Dermis blood vessel endothelial cell (primary cell): ENCODE results near the gene GPR153. TPM values are rescaled to one million over a fixed set of nuclear protein-coding genes. Genes with fewer than 3 reads are reported as not detected.
"Not testable (repeated sequence)": the region's sequence is repeated elsewhere in the genome, so short reads cannot be mapped to it uniquely, and the experiment has no call there.

ENCODE experiments used
- DNase-seq: peaks from one replicate; pipeline ENCODE4 v3.0.0; 2010
- total RNA-seq: library from RNA; depleted of rRNA; stranded (reverse); fragments of >200 nt; gene quantifications from 2 replicates; pipeline ENCODE4 v1.2.3, GENCODE V29; 2014

Gene GPR153
- total RNA-seq, 1 donor from 2014 or later, result 2.2 TPM

DNA sequence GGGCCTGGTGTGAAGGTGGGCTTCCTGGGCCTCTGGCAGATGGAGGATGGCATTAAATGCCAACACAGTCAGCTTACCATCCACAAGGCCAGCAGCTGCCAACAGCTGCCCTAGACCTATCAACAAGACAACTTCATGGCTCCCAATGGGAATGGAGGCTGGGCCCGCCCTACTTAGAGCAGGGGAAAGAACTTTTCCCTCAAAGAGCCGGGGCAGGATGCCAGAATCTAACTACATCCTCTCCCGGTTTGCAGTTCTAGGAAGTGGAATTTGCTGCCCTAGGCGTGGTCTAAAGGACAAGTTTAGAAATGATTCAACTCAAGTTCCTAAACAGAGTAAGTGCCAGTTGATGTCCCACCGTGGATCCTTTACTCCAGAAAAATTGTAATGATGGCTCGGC, 38.3 kb downstream of the GPR153 start:
- DNase-seq, result peak; percentile 56

DNA sequence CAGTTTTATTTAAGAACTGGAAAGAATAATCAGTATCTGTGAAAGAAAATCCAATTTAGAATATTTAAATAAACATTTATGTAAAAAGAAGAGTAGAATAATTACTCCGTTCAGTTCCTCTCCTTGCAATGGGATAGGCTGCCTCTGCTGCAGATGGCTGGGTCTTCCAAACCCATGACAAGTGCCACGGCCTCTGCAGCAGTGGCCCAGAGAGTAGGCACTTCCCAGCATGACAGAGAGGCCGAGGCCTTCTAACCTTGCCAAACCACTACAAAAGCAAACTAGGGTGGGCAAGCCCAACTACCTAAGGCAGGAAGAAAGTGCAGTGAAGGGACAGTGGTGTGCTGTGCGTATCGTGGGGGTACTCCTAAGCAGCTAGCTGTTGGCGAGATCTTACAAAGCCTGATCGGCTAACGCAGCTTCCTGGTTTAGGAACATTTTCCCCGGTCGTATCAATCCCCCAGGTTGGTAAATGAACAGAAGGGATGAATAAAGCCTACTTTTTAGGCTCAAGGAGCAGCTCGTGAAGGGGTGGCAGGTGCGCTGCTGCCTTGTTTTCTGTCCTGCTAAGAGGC, 39.6 kb downstream of the GPR153 start:
- no peak for DNase-seq

DNA sequence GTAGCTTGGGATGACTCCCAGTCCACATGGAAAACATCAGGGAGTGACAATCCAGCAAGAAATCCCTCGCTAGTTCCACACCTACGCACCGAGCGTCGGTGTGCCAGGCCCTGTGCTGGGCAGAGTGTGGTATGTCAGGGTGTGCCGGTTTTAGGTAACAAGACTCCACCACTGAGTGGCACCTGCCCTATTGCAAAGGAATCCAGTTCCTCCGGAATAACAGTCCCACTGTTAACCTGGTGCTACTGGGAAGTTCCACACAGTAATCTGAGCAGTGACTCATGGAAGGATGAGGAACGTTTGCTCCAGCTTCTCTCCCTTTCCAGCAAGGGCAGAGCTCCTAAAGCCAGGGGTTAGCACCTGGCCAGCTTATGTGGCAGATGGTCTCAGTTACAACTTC, 40.7 kb downstream of the GPR153 start:
- DNase-seq, result no peak

DNA sequence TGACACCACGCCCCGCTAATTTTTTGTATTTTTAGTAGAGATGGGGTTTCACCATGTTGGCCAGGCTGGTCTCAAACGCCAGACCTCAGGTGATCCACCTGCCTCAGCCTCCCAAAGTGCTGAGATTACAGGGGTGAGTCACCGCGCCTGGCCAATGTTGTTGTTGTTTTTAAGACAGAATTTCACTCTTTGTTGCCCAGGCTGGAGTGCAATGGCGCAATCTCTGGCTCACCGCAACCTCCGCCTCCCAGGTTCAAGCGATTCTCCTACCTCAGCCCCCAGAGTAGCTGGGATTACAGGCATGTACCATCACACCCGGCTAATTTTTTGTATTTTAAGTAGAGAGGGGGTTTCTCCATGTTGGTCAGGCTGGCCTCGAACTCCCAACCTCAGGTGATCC, 41.3 kb downstream of the GPR153 start:
- DNase-seq, result not testable (repeated sequence)

DNA sequence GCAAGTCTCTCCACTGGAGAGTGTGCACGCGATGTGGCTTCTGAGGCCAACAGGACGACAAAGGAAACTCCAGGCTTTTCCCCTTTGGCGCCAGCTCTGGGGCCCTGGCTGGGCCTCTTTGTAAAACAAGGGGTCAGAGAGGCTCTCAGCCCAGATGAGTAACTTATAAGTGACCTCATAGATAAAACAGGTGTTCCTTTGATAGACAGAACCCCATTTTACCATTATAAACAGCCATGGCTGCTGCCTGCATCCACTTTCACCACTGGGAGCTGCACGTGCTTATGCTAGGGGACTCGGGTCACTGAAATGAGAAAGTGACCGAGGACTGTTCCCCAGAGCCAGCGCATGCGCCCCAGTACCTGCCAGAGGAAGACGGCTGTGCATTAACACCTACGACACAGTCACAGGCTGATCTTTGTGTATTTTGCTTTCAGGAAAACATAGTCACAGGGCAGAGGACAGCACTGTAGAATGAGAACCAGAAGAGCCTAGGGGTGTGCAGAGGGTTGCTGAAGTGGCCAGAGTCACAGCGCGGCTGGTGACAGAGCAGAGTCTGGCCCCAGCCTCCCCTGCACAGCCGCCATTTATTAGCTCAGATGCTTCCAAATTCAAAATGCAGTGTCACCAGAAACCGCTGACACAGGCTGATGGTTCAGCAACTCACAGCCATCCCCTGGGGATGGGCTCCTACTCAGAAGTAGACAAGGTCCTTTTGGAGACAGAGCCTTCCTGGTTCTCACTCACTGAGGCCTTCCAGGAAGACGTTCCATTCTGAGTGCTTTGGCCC, 42.3 kb downstream of the GPR153 start:
- no peak for DNase-seq

DNA sequence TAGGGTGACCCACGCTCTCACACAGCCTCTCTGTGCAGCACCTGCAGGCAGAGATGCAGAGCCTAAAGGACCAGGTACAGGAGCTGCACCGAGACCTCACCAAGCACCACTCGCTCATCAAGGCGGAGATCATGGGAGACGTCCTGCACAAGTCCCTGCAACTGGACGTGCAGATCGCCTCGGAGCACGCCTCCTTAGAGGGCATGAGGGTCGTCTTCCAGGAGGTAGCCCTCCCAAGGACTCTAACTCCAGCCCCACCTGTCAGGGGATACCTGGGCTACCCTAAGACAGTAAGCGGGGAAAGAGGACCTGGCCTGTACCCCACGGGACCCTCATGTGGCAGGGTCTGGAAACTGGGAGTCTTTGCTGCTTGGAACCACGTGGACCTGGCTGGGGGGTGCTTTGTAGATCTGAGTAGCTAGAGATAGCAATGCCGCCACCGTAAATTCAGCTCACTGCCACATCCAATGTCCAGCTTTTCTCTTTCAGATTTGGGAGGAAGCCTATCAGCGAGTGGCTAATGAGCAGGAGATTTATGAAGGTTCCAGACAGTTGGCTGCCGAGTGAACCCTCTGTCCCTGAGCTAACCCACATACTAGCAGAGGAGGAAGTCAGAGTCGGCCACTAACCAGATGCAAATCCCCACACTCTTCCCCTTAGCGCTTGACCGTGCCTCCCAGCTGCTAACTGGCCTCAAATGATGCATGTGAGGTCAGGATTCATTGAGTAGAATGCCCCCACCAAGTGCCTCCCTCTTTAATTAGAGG, 48.5 kb downstream of the GPR153 start:
- DNase-seq, result no peak

DNA sequence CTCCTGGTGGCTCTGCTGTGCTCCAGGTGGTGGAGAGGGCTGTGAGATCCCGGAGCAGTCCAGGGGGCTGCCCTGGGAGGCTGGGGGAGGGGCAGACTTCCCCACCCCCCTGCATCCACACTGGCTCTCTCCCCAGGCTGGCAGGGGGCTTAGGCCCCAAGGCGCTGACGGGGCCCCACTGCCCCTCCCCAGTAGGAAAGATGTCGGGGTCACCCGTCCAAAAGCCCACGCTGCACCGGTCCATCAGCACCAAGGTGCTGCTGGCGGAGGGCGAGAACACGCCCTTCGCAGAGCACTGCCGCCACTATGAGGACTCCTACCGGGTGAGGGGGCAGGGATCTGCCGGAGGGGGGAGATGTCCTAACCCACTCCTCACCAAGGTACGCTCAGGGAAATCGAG, 49.2 kb downstream of the GPR153 start:
- DNase-seq, result no peak

DNA sequence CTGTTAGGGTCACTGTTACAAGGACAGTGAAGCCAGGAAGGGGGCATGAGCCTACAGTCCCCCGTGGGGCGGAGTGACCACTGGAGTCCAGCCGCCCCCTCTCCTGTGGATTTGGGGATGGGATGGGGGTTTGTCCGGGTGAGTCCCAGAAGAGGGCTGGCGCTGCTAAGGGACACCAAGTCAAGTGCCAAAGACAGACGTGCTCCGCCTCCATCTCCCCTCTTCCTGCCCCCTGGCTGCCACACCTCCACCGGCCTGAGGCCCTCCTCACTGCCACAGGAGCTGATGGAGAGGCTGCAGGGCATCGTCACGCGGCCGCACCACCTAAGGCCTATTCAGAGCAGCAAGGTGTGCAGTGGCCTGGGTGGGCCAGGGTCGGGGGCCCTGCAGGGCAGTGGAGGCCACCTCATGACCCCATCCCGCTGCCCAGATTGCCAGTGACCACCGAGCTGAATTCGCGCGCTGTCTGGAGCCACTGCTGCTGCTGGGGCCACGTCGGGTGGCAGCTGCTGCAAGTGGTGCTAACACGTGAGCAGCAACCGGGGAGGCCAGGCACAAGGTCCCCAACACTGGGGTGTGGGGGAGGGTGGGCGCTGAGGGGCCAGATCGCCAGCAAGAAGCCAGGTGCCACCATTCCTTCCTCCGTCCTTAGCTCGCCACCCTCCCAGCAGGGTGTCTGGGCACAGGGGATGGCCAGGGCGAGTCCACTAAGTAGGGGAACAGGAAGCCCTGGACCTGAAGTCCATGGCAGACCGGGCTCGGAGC, 50.1 kb downstream of the GPR153 start:
- no peak for DNase-seq

DNA sequence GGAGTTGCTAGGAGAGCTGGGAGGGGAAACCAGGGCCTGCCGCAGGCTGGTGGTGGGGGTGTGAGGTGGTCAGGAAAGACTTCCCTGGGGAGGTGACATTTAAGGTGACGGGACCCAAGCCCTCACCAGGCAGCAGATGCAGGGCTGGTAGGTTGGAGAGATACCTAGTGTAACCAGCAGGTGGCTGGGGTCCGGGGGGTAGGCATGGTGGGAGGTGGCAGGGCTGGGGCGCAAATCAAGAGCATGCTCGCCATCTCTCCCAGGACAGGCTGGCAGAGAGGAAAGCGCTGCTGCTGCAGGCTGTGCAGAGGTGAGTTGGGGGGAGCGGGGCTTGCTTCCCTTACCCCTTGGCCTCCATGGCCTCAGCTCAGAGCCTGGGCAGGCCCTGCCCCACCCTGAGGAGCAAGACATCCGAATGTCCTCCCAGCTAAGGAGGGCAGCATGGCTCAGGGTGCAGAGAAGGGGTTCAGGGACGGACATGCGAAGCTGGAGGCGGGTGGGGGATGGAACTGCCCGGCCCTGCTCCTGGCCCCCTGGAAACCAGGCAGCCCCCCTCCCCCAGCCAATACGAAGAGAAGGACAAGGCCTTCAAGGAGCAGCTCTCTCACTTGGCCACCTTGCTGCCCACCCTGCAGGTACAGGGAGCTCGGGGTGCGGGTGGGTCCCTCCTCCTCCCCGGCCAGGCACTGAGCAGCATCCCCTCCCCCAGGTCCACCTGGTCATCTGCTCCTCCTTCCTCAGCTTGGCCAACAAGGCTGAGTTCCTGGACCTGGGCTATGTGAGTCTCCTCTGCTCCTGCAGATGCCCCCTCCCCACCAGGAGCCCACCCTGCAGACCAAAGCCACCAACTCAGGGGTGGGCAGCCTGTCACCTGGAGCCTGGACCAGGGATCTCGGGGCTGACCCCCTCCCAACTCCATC, 51.0 kb downstream of the GPR153 start:
- DNase-seq, result no peak

DNA sequence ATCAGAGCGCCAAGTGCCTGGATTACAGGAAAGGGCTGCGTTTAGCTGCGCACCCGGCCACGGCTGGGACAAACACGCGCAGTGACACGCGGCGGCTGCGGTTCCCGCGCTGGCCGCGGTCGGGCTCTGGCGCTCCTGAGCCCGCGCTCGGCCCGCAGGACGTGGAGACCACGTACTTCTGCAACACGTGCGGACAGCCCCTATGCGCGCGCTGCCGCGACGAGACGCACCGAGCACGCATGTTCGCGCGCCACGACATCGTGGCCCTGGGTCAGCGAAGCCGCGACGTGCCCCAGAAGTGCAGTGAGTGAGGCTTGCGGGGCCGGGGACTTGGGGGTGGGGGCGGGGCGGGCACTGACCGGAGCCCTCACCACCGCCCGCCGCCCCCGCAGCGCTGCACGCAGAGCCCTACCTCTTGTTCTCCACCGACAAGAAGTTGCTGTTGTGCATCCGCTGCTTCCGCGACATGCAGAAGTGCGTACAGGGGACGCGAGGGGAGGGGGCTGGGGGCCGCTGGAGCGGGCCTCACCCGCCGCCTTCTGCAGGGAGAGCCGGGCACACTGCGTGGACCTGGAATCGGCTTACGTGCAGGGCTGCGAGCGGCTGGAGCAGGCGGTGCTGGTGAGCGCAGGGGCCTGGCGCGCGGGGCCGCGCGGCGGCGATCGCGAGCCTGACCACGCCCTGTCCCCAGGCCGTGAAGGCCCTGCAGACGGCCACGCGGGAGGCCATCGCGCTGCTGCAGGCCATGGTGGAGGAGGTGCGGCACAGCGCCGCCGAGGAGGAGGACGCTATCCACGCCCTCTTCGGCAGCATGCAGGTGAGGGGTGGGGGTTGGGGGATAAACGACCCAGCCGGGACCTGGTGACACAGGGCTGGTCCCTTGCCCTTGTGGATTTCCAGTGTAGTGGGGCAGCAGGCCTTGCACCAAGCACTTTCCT, 51.9 kb downstream of the GPR153 start:
- DNase-seq, result peak; percentile 78

DNA sequence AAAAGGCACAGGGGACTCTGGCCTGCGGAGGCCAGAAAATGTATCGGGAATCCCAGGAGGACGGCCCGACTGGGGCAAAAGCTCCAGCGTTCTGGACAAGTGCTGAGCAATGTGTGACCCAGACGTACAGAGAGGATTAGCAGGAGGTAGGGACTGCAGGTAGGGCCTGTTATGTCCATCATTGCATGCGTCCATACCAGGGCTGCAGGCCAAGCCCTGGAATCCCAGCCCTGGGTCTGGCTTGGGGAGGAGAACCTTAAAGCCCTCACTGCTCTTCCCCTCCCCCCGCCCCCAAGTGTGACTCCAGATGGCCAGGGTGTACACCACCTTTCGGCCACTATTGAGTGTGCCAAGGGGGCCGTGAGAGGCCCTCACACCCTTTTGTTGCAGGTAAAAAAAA, 53.0 kb downstream of the GPR153 start:
- DNase-seq, result no peak

DNA sequence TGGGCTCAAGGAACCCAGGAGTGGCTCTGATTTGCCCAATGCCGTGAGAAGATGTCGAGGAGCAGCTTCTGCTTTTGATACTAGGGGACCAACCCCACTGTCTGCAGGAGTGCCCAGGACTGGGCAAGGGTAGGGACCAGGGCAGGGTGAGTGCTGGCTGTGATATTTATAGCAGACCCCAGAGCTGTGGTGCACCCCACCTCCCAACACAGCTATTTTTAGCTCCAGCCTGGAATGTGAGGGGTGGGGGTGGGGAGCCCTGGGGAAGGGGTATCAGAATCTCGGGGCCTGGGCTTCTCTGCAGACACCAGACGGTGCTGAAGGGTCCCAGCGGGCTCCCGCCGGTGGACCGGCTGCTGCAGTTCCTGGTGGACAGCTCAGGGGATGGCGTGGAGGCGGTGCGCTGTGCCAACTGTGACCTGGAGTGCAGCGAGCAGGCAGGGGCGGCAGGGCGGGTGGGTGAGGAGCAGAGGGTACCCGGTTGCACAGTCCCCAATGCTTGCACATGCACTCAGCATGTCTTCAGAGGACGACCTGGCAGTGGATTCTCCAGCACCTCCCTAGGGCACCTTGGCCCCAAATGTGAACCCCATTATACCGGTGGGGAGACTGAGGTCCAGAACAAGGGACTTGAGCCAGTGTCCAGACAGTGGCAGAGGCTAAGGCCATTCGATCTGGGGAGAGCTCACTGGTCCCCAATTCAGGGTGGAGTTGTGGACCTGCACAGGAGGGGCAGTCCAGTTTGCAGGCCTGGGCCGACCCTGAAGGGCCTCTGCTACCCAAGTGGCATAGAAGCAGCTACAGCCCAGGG, 53.6 kb downstream of the GPR153 start:
- DNase-seq, result no peak

DNA sequence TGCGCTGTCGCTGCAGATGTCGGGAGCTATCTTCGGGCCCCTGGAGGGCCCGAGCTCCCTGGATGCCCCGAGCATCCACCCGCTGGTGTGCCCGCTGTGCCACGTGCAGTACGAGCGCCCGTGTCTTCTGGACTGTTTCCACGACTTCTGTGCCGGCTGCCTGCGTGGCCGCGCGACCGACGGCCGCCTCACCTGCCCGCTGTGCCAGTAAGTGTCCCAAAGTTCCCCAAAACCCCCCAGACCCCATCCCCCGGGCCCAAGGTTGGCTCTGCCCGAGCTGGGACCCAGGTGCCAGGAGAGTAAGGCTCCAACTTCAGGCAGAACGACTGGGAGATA, 54.4 kb downstream of the GPR153 start:
- no peak for DNase-seq

DNA sequence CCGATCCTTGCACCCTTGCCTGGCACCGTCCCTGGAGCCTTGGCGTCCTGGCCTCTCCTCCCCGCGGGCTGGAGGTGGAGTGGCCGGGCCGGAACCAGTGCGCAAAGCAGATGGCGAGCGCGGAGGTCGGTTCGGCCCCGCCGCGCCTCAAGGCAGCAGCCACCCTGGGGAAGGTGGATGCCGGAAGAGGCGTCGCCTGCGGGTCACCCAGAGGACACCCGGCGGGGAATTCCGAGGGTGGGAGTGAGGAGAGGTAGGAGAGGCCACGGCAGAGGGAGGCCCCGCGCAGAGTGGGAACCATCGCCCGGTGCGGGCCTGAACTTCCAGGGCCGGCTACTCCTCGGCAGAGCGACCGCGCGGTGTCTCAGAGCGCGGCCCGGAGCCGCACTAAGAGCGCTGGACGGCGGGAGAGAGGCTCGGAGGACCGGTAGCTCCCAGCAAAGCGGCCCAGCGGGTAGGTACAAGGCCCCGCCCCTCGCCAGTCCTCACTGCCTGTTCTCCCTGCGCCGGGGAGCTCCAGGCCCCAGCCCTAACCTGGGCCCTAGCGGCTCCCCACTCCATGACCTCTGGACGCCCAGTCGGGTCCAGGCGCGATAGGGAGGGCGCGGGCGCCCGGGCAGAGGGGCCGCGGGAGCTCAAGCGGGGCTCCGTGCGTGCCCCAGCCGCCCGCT, 54.9 kb downstream of the GPR153 start, which contains the start of gene RNF207:
RNF207 (plus strand) TSS at position 271 of the 671 bp plus-strand sequence. CDS start 417 bp downstream, outside the sequence.
- DNase-seq, result peak; percentile 52

DNA sequence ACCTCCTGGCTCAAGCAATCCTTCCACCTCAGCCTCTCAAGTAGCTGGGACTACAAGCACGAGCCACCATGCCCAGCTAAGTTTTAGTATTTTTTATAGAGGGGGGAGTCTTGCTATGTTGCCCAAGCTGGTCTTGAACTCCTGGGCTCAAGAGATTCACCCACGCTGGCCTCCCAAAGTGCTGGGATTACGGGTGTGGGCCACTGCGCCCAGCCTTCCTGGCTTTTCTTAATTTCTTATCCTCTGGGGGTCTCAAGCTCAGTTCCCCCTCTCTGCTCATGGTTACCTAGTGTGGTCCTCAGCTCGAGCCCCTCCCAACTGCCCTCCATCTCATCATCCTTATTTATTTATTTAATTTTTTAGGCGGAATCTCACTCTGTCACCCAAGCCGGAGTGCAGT, 58.6 kb downstream of the GPR153 start:
- DNase-seq, result no peak

DNA sequence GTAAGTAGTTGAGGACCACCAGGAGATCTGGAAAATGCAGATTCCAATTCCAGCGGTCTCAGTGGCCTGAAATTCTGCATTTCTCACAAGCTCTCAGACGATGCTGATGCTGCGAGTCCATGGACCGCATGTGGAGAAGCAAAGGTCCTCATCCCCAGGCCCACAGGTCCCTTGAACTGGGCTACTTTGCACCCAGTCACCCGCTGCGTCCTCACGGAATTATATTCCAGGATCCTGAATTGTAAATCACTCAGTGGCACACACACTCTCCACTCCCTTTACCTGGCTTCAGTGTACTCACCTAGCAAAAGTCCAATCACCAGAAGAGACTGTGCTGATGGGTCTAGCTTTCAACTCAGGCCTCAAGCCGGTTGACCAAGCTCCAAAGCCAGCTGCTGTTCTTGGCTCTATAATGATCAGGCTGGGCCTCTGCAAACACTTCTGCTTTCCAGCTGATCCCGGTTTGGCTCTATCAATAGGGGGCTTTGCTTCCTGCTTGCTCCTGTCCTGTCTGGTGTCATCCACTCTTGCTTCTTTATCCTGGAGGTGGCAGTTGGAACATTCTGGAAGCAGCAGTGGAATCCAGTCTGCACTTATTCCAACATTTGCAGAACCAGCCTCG, 60.6 kb downstream of the GPR153 start:
- DNase-seq, result no peak

DNA sequence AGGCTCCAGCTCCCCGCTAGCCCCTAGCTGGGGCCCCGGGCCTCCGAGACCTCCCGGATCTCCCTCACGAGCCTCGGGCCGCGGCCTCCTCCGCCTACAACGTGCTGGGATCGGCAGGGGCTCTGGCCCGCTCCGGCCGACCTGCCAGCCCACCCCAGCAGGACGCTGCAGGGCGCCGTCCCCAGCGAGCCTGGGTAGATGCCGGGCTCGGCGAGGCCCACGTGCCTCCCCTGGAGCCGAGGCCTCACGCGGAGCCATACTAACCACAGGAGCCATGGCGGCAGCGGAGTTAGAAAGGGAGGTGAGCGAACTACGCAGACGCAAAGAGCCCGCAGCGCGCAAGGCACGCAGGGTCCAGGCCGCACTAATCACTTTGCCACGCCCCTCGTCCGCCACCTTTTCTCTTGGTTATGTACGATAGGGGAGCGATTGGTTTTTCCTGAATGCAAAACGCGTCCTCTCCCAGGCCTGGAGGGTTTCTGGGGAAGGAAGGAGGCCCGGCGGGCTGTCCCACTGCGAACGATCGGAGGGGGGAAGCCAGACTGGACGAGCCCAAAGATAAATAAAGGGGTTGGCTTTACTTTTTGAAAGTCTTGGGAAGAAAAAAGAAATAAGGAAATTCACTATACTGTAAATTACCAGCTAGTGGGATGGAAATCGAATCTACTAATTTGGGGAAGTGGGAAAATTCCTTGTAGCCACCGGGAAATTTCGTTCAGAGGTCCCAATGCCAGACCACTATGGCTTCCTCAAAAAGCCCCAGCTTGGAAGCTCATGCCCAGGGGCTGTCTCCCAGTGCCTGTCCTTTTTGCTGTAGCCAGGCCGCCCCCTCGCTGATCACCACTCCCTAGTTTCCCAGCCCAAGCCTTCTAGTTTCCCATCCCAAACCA, 61.4 kb downstream of the GPR153 start, which contains the start of gene RPL22:
RPL22 (minus strand) TSS at position 298 of the 890 bp plus-strand sequence; CDS start at position 276, 22 bp downstream.
- DNase-seq, result peak; percentile 100
